Measurements from ENCODE around the gene SAC3D1.

The SAC3D1 gene

DNA sequence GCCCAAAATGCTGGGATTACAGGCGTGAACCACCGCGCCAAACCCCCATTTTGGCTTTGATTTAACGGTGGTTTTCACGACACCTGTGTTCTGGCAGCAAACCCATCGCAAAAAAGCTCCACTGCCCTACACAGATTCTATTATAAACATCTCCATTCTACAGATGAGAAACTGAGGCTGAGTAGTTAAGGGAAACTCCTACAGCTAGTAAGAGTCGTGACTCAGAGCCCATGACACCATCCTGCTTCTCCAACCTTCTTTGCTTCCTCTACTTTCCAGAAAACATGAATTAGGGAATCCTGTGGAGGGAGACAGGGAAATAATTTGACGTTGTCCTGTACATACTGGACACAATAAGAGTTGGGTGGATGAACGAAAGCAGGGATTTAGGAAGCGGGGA, 14.2 kb upstream of the SAC3D1 start:
- no peak for DNase-seq

DNA sequence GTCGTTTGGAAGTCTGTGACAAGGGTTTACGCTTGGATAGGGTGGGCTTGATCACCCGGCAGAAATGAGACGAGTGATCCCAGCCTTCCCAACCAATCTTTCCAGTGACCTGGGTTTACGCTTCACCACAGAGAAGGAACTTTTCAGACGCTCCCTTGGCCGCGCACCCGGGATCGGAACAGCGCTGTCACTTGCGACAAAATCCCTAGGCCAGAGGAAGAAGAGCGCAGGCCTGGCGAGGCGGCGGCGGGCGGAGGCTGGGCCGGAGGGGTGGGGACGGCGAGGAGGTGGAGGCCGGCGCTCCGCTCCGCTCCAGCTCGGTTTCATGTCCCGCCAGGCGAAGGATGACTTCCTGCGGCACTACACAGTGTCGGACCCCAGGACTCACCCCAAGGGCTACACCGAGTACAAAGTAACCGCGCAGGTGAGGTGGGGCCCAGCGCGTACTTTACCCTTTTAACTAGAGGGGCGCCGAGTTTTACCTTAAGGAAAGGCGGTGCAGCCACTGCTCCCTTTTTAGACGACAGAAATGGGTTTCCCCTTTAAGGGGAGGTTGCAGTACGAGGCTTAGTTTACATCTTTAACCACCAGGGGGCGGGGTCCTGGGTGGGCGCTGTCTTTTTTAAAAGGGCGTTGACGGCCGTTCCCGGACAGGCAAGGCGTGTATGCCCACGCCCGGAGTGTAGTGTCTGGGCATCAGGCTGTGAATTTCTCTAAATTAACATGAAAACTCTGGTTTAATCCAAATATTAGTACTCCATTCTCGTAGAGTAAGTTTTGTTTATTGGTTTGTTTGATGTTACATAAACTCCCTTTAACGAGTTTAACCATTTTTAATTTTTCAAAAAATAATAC, 13.6 kb upstream of the SAC3D1 start, which contains the start of gene SNX15:
Gene SNX15, plus strand, starts transcription at position 227 of the 855 bp plus-strand sequence. Its CDS starts 99 bp downstream, at position 326.
- DNase-seq, result peak; percentile 94

DNA sequence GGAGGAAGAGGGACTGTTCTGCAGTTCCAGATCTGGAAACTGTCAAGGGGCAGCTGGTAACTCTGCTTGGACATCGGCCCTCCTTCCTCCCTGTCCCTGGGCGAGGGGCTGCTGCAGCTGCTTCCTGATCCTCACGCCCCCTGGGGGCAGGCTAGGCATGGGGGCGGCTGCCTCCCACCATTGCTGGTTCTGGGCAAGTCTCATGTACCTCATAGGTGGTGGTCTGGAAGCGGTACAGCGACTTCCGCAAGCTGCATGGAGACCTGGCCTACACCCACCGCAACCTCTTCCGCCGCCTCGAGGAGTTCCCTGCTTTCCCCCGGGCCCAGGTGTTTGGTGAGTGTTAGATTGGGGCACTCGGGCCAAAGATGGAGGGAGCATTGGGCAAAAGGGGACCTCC, 8.8 kb upstream of the SAC3D1 start:
- DNase-seq, result no peak

DNA sequence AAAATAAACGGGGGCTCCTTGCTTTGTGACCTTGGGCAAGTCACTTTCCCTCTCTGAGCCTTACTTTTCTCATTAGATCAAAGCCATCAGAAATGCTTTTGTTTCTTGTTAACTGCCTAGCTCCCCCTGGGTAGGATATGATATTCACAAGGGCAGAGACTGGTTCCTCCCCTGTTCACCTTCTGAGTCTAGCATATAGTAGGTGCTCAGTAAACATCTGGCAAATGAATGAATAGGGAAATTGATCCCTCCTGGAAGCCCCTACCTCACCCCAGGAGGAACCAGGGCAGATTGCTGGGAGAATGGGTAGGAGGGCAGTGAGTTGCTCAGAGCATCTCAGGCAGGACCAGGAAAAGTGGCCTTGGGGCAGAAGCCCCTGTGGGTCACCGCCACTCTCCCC, 6.6 kb upstream of the SAC3D1 start:
- DNase-seq, result no peak

DNA sequence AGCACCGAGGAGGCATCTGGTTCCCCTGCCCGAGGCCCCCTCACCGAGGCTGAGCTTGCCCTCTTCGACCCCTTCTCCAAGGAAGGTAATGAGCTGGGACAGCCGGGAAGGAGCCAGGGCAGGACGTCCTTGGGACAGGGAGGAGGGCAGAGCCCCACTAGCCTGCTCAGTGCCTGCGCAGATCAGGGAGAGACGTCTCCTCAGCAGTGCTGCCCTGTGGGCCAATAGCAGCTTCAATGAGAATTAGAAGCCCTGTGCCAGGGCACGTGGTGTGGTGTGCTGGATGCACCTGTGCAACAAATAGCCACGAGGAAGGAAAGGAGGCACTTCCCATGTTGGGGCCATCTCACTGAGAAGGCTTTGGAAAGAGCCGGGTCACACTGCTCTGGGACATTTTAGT, 5.4 kb upstream of the SAC3D1 start:
- DNase-seq, result no peak

DNA sequence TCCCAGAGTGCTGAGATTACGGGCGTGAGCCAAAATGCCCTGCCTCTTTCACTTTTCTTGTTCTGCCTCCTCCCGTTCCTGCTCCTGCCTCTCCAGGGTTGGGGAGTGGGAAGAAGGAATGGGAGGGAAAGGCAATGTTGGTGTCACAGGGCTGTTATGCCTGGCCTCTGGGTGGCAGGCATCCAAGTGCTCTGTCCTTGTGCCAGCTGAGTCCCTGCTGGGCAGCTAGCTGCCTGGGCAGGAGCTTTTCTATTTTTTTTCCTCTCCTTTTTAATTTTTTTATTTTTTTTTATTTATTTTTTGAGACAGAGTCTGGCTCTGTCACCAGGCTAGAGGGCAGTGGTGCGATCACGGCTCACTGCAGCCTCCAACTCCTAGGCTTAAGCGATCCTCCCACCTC, 4.1 kb upstream of the SAC3D1 start:
- DNase-seq, result no peak

DNA sequence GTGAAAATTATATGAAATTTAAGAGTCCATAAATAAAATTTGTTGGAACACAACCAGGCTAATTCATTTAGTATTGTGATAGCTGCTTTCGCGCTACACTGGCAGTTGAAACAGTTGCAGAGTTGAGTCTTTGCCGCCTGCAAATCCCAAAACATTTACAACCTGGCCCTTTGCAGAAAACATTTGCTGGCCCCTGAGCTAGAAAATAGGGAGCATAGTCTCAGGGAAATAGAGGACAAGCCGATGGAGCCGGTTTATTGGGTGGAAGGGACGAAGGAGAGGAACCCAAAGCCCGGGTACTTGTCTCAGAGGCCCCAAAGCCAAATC, 527 bp upstream of the SAC3D1 start:
- DNase-seq, result no peak

DNA sequence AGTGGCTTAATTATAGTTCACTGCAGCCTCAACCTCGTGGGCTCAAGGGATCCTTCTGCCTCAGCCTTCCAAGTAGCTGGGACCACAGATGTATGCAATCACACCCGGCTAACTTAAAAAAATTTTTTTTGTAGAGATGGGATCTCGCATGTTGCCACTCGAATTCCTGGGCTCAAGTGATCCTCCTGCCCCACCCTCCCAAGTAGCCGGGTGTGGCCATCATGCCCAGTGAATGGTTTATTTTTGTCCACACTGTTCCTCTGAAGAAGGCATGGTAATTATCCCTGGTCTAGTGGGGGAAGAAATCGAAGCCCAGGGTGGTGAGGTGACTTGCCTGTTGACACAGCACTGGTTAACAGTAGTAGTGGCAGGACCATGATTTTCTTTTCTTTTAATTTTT, 1.9 kb downstream of the SAC3D1 start:
- no peak for DNase-seq

DNA sequence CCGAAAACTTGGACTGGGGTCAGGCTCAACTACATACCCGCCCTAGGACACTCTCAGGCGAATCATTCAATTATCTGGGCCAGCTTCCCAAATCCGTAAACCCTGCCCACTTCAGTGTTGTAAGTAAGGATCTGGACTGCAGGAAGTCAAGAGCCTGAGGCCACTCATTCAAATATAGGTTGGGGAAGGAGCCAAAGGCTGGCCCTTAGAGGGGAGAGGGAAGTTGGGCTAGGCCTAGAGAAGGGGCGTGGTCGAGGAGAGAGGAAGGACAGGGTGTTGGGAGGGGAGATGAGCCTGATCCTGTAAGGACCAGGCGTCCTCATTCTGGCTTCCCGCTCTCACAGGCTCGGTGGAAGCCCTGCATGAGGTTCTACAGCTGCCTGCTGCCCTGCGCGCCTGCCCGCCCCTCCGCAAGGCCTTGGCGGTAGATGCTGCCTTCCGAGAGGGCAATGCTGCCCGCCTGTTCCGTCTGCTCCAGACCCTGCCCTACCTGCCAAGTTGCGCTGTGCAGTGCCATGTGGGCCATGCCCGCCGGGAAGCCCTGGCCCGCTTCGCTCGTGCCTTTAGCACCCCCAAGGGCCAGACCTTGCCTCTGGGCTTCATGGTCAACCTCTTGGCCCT, 3.0 kb downstream of the SAC3D1 start:
- DNase-seq, result peak; percentile 65

DNA sequence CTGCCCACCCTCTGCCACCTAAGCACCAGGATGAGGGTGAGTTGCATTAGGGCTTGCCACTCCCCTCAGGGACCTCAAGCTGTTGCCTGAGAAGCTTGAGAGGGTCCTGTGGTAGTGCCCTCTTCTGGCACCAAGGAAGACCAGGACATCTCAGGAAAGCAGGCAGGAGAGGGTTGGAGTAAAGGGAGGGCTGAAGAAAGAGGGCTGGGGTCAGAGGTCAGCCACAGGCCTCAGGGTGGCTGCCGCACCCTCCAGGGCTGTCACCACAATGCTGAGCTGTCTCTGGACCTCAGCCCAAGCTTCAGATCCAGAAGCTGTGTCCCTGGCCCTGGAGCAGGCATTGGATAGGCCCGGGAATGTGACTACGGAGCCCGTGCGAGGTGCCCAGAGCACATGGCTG, 4.1 kb downstream of the SAC3D1 start:
- no peak for DNase-seq

DNA sequence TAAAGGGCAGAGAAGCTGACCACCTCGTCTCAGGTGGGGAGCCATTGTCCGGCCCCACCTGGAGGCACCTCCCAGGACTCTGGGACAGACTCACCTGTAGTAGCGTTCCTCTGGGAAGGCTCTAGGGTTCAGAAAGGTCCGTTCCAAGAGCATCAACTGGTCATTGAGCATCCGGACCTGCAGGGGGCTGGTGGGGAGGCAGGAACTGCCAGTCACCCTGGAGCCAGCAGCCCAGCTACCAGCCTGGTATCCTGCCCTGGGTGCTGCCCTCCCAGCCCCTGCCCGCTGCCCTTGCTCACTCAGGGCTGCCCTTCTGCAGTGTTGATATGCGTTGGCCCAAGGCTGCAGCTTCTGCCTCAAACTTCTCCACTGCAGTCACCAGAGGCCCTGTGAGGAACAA, 4.7 kb downstream of the SAC3D1 start:
- DNase-seq, result no peak

DNA sequence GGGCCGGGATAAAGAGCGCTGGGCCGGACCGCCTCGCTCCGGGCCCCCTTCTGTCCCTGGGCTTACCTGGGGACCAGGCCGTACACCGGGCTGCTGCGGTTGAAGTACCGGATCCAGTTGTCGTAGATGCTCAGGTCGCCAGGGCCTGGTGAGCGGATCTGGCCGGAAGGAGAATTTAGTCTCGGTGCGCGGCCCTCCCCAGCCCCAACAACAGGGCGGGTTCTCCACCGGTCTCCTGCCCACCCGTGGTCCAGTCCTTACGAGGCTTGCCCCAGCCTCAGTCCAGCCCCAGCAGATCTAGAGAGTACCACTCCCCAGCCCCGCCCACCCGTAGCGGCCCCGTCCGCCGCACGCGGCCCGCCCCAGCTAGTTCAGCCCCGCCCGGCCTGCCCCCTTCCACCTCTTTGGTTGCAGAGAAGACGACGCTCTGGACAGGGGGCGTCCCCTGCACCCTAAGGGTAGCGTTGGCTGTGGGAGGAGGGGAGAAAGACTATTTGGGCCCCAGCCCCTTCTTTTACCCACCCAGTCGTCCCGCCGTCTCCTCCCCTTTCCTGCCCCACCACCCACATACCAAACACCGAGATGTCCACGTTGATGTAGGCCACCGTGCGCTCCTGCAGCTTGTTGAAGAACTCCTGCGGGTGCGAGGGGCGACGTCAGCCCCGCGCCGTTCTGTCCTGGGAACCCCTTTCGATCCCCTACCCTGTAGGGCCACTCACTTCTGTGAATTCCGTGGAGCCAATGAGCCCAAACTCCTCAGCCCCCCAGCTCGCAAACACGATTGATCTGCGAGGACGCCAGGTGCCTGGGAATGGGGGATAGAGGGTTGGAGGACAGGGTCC, 6.8 kb downstream of the SAC3D1 start:
- DNase-seq, result no peak

DNA sequence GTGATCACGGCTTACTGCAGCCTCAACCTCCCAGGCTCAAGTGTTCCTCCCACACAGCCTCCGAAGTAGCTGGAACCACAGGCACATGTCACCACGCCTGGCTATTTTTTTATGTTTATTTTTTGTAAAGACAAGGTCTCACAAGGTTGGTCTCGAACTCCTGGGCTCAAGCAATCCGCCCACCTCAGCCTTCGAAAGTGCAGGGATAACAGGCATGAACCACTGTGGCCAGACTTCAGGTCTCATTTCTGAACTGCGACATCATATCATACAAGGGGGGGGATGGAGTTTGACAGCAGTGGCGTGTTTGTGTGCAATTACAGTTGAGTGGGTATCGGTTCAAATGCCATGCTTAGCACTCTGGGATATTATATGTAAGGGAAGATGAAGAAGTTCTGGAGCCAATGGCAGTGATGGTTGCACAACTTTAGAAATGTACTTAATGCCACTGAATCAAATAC, 10.4 kb downstream of the SAC3D1 start:
- DNase-seq, result no peak

DNA sequence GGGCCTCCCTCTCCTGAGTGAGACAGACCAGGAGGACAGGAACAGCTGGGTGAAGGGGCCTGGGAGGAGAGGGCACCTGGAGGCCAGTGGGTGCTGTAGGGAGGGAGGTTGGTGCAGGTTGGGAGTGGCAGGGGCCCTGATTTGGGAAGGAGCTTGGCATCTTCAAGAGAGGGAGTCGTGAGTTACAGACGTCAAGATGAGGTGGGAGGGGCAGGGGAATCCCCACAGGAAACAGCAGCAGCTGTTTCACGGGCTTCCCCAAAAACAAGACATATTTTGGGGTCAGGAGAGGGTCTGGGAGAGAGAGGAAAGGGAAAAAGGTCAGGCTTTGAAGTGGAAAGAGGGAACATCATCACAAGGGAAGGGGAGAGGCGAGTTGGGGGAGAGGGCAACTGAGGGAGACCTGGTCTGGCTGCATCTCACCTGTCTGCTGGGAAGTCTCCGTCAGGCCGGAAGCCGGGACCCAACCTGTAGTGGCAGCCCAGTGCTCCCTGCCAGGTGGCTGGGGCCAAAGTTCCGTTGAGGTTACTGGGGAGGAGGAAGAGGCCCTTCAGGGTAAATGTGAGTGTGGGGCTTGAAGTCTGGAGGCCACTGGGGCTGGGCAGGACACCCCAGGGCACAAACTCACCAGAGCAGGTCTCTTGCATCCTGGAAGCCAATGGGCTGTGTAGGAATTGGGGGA, 13.0 kb downstream of the SAC3D1 start:
- DNase-seq, result no peak

DNA sequence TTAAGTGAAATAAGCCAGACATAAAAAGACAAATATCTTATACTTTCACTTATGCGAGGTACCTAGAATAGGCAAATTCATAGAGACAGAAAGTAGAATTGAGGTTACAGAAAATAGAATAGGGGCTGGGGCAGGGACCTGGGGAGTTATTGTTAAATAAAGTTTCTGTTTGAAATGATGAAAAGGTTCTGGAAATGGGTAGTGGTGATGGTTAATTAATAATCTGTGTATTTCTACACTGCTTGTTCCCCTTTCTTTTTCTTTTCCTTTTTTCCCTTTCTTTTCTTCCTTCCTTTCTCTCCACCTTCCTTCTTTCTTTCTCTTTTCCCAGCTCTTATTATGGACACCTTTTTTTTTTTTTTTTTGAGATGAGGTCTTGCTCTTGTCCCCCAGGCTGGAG, 14.5 kb downstream of the SAC3D1 start:
- DNase-seq, result no peak

DNA sequence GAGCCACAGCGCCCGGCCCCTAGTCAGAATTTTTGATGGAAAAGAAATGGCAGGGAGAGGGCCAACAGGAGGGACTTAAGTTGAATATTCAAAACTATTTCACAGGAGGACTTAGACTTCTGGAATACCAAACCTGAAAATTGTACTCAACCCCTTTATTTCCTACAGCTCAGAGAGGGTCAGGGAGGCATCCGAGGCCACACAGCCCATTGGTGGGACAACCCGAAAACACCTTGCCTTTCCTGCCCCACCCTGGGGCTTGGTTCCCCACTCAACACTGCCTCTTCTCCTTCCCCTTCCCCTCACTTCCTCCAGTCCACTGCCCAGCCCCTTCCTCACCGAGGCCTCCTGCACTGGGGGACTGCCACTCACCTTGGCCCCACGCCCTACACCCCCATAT, 16.0 kb downstream of the SAC3D1 start:
- no peak for DNase-seq

DNA sequence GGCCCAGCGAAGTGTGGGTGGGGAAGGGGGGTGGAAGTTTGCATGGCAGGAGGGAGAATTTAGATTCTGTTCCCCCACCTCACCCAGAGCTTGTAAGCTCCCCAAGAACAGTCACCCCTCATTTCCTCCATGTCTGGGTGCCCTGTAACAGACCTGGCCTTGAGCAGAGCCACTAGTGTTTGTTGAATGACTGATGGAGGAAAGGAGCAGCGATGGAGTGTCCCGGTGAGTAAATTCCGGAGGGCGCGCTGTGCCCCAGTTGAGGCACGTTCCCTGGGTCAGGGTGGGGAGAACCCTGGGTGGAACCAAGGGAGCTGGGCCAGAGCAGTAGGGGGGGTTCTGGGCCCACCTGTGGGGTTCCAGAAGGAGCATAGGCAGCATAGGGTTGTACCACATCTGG, 16.5 kb downstream of the SAC3D1 start:
- no peak for DNase-seq

DNA sequence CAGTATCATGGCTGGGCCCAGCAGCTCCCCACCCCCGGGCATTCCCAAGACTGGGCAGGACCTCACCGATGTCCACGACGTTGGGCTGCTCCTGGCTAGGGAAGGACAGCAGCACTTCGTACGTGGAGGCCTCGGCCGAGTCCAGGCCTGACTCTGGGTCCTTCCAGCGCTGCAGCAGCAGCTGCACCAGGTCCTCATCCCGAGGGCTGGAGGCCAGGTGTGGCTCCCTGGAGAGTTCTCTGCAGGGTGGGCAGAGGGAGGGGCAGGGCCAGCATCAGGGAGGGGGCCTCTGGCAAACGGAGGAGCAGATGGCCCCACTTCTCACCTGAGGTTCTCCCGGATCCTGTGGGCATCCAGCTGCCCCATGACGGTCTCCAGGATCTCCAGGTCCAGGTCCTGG, 17.0 kb downstream of the SAC3D1 start:
- DNase-seq, result no peak

DNA sequence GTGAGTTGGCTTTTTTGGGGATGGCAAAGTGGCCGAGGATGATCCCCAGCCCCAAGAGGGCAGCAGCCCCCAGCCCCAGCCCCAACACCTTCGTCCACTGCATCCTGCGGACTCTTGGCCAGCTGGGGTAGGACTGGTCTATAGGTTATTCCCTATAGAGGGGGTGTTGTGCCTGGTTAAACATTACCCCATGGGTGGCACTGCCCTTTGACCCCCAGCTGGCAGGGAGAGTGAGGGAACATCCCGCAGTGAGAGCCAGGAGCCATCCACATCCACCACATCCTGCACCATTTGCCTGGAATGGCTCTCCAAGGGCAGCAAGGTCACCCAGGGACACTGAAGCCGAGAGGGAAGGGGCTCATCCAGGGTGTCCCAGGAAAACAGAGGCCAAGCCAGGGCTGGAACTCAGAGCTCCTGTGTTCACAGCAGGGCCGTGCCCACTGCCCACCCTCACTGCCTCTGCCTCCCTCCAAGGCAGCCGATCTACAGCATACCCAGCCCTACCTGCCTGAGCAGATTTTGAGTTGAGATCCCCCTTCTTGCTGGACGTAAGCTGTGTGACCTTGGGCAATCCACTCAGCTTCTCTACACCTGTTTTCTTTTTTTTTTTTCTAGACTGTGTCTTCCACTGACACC, 17.5 kb downstream of the SAC3D1 start, which contains the start of gene NAALADL1:
Gene NAALADL1, minus strand, starts transcription at position 135 of the 636 bp plus-strand sequence. Its CDS starts 32 bp downstream, at position 103.
- DNase-seq, result no peak

DNA sequence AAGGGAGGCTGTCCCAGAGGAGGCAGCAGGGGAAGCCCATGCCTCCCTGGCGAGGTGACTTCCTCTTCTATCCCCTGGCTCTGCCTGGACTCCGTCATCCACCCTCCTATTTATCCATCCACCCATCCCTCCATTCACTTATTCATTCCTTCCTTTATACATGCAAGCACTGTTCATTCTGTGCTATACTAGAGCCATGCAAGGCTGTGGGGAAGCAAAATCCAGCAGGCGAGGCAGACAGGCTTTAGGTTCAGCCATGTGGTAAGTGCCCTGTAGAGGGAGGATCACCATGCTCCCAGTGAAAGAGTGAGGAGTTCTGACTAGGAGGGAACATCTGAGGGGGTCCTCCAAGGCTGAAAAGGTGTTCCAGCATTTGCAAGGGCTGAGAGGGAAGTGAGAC, 18.5 kb downstream of the SAC3D1 start:
- DNase-seq, result no peak

DNA sequence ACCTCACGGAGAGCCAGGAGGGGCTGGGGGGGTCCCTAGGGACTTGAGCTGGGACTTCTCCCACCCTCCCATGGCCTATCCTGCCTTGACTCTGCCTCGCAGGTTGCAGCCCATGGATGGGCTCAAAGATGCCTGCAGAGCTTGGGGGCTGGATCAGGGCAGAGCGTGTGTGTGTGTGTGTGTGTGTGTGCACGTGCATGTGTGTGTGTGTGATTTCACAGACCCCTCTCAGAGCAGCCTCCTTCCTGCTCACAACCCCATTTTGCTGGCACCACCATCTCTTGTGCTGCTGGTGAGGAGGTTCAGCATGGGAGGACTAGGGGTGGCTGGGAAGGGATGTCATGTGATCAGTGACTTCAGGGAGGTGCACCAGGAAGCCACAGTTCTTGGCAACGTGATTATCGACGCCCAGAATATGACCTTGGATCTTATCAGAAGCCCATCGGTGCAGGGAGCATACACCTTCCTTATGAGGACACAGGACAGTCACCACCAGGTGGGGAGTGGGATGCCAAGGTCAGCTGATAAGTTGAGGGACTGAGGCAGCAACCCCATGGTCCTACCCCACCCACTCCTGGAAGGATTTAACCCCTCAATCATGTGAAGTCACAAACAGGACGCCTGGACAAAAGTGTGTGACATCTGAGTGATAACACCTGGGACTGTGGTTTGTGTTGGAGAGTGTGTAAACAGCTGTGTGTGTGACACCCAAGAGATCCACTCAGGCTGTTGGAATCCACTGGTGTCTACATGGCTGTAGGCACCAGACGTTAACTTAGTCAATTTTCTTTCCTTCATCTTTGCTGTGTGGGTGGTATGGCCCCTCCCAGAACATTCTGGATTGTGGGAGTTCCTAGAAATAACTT, 19.2 kb downstream of the SAC3D1 start:
- no peak for DNase-seq

Data from MV-4-11 (cell line).